ENCODE measurements around the gene JAZF1. TPM values are rescaled to one million over a fixed set of nuclear protein-coding genes. Genes with fewer than 3 reads are reported as not detected.

Gene JAZF1
- total RNA-seq, 1 experiment from 2014 or later: 0.90 TPM

DNA sequence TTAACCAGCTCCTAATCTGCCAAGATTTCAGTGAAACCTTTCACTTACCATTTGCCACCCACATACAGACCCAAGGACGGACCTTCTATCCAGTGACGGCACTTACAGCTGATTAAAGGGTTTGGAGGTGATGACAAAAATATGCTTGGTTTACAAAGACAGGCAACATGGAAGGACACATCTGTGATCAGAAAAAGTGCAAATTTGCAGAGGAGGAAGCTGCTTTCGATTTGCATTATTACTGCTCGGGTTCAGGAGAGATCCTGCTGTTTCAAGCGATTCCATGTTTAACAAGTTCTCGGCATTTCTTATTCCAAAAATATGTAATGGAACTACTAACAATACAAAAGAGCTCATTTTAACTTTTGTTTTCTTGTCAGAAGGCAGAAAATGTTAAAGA is 109.0 kb downstream of the JAZF1 start:
- H3F3A ChIP-seq (ENCODE audit: insufficient read depth, low read depth): no peaks in the 10 kb centered on the region
- H3K27me3 ChIP-seq (ENCODE audit: insufficient read depth, low read depth): no peaks in the 10 kb centered on the region
- H3K79me2 ChIP-seq (ENCODE audit: low read depth): no peaks in the 10 kb centered on the region
- H3K27ac ChIP-seq: no peak overlapping the region
- intact Hi-C loops (cut with micrococcal nuclease; ENCODE audit: unreplicated experiment): no loop called here
- ChIA-PET POLR2A (ENCODE audit: unreplicated experiment) (interaction anchor here (0.6 kb wide), 1 partner anchor 1373 kb away, joined by 3 read pairs; no protein-coding TSS in a partner anchor), CTCF (interaction anchor here (0.6 to 1.2 kb wide), 2 partner anchors 10 to 147 kb away, joined by 7 read pairs; no protein-coding TSS in a partner anchor)
- no peaks in the 10 kb centered on the region for H3K9me3 ChIP-seq (ENCODE audit: insufficient read depth, low read depth)
- no peak for DNase-seq
- TF ChIP-seq EZH2 (IDR thresholded peaks at IDR 0.05; ENCODE audit: low read depth): no peak
- TF ChIP-seq, protein P1, sequence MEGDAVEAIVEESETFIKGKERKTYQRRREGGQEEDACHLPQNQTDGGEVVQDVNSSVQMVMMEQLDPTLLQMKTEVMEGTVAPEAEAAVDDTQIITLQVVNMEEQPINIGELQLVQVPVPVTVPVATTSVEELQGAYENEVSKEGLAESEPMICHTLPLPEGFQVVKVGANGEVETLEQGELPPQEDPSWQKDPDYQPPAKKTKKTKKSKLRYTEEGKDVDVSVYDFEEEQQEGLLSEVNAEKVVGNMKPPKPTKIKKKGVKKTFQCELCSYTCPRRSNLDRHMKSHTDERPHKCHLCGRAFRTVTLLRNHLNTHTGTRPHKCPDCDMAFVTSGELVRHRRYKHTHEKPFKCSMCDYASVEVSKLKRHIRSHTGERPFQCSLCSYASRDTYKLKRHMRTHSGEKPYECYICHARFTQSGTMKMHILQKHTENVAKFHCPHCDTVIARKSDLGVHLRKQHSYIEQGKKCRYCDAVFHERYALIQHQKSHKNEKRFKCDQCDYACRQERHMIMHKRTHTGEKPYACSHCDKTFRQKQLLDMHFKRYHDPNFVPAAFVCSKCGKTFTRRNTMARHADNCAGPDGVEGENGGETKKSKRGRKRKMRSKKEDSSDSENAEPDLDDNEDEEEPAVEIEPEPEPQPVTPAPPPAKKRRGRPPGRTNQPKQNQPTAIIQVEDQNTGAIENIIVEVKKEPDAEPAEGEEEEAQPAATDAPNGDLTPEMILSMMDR (conservative IDR thresholded peaks at IDR 0.05): no peak
- H3K4me1 ChIP-seq (replicated peaks; ENCODE audit: insufficient read depth): peaks cover 20% of the 10 kb centered on the region
- no peak overlapping the region for H2AFZ ChIP-seq
- no peaks in the 10 kb centered on the region for H3K9me2 ChIP-seq (ENCODE audit: insufficient read depth)
- no peak overlapping the region for H3K4me2 ChIP-seq
- no peak overlapping the region for H3K4me3 ChIP-seq
- no peaks in the 10 kb centered on the region for H4K20me1 ChIP-seq (ENCODE audit: insufficient read depth)
- BruUV-seq (replicated peaks): no TSS peak
- H3K36me3 ChIP-seq (ENCODE audit: low read depth): no peaks in the 10 kb centered on the region

GRCh38 chr7:28070297-28071055 is 110.1 kb downstream of the JAZF1 start:
- no peak for DNase-seq
- TF ChIP-seq EZH2 (IDR thresholded peaks at IDR 0.05; ENCODE audit: low read depth): no peak
- TF ChIP-seq, protein P1 (conservative IDR thresholded peaks at IDR 0.05): no peak
- no peaks in the 10 kb centered on the region for H4K20me1 ChIP-seq (ENCODE audit: insufficient read depth)
- no peaks in the 10 kb centered on the region for H3K9me2 ChIP-seq (ENCODE audit: insufficient read depth)
- no peak overlapping the region for H3K4me2 ChIP-seq
- no TSS peak for BruUV-seq (replicated peaks)
- peaks cover 20% of the 10 kb centered on the region for H3K4me1 ChIP-seq (replicated peaks; ENCODE audit: insufficient read depth)
- intact Hi-C loops (cut with micrococcal nuclease; ENCODE audit: unreplicated experiment): no loop called here
- no peak overlapping the region for H3K27ac ChIP-seq
- H3K27me3 ChIP-seq (ENCODE audit: insufficient read depth, low read depth): no peaks in the 10 kb centered on the region
- H3K9me3 ChIP-seq (ENCODE audit: insufficient read depth, low read depth): no peaks in the 10 kb centered on the region
- no peaks in the 10 kb centered on the region for H3F3A ChIP-seq (ENCODE audit: insufficient read depth, low read depth)
- ChIA-PET POLR2A (ENCODE audit: unreplicated experiment) (no interaction called here), CTCF (interaction anchor here (0.6 to 0.9 kb wide), 3 partner anchors 20 to 550 kb away, joined by 3 to 4 read pairs (median 3); no protein-coding TSS in a partner anchor)
- H2AFZ ChIP-seq: no peak overlapping the region
- no peak overlapping the region for H3K4me3 ChIP-seq
- H3K36me3 ChIP-seq (ENCODE audit: low read depth): no peaks in the 10 kb centered on the region
- no peaks in the 10 kb centered on the region for H3K79me2 ChIP-seq (ENCODE audit: low read depth)

DNA sequence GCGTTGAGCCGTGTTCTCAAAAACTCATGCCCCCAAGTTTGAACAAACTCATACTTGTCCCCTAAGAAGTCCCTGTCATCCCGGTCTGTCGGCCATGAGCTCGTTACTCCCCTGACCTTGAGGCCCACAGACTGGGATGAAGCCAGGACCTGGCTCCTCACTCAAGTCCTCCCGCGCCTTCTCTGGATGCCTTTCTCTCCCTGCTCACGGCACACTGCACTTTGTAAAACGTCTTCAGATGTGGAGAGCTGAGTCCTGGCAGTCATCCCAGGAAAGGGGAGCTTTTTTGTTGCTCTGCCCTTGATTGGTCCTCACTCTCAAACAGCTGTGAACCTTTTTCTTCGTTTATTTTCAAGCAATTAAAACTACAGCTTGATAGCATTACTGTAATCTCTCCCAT is 110.8 kb downstream of the JAZF1 start:
- no peak overlapping the region for H3K27ac ChIP-seq

More for the DNA sequence above, 110.8 kb downstream of the JAZF1 start:
- Histone ChIP-seq H3K9me3 (ENCODE audit: insufficient read depth, low read depth) (no peaks in the 10 kb centered on the region), H3K79me2 (ENCODE audit: low read depth) (no peaks in the 10 kb centered on the region), H3K4me3 (no peak overlapping the region), H3K9me2 (ENCODE audit: insufficient read depth) (no peaks in the 10 kb centered on the region), H2AFZ (no peak overlapping the region), H3K4me1 (replicated peaks; ENCODE audit: insufficient read depth) (peaks cover 21% of the 10 kb centered on the region), H3F3A (ENCODE audit: insufficient read depth, low read depth) (peaks cover 3% of the 10 kb centered on the region; the same call in 1 of the 2 replicates), H3K4me2 (no peak overlapping the region), H3K36me3 (ENCODE audit: low read depth) (no peaks in the 10 kb centered on the region), H3K27me3 (ENCODE audit: insufficient read depth, low read depth) (no peaks in the 10 kb centered on the region), H4K20me1 (ENCODE audit: insufficient read depth) (no peaks in the 10 kb centered on the region)
- no TSS peak for BruUV-seq (replicated peaks)
- ChIA-PET CTCF (interaction anchor here (0.6 to 0.9 kb wide), 3 partner anchors 21 to 550 kb away, joined by 3 to 4 read pairs (median 3); no protein-coding TSS in a partner anchor), POLR2A (ENCODE audit: unreplicated experiment) (no interaction called here)
- TF ChIP-seq, protein P1 (conservative IDR thresholded peaks at IDR 0.05): no peak
- no peak for TF ChIP-seq EZH2 (IDR thresholded peaks at IDR 0.05; ENCODE audit: low read depth)
- intact Hi-C loops (cut with micrococcal nuclease; ENCODE audit: unreplicated experiment): no loop called here
- DNase-seq: no peak

Data from PC-9 (cell line).